NCI-H2227 (cell line): ENCODE results near the gene EGFR.

Source experiments
- DNase-seq: peaks from one replicate; lab custom pipeline; 2025; ENCODE audit not compliant: unreplicated experiment; lab: John Stamatoyannopoulos, UW

Gene EGFR

DNA sequence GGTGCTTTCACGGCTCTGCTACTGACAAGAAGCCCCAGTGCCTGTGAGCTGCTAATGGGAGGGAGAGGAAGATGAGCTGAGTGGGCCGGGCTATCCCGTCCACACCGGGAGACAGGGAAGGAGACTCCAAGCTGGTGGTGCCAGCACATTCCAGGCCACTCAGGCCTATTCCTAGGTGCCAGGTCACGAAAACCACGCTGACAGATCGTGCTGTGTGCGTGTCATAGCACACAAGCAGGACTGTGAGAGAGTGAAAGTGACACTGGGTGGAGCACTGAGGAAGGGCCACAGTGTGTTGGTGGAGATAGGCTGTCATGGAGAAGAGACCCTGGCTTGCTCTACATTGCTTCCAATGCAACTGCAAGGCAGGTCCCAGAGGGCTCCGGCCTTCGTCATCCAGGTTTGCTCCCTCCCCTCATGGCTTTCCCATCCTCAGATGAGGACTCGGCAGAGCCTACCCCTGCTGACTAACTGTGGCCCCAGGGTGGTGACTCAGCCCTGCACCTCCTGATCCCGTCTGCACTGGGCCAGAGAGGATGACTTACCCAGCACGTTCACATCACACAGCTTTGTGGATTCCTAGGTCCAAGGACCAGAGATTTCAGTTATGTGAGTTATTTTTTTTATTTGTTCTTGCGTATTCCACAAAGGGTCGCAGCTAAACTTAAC is 167.3 kb downstream of the EGFR start:
- no peak for DNase-seq

DNA sequence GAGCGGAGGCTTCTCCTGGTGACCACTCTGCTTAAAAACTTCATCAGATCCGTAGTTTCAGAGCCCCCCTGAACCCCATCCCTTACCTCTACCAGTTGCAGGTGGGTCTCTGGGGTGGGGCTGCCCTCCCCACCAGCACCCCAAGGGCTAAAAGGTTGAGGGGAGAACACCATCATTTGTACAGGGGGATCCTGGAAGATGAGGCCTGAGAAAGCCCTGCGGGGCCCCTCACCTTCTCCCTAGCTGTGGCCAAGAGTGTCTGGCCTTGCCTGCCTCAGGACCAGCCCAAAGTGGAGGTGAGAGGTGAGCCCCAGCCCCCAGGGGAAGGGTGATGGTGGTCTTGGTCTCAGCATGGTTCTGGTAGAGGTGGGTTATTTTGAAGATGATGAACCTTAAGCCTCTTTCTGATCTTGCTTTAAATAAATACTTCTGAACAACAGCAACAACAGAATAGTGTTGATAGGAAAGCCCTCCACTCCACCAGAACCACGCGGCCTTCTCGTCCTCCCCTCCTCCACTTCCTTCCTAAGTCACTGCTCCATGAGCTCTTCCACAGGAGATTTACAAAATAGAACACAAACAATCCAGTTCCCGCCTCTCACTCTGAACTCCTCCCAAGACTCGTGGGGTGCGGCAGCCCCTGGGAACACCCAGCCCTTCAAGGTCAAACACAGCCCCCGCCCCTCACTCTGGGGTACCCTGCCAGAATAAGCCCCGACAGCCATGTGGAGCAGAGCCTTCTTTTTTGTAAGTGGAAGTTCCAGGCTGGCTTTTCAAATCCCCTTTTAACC is 169.1 kb downstream of the EGFR start:
- no peak for DNase-seq

- DNase-seq = no peak
Observed at GRCh38 chr7:55188590-55189138, 169.8 kb downstream of the EGFR start.

DNA sequence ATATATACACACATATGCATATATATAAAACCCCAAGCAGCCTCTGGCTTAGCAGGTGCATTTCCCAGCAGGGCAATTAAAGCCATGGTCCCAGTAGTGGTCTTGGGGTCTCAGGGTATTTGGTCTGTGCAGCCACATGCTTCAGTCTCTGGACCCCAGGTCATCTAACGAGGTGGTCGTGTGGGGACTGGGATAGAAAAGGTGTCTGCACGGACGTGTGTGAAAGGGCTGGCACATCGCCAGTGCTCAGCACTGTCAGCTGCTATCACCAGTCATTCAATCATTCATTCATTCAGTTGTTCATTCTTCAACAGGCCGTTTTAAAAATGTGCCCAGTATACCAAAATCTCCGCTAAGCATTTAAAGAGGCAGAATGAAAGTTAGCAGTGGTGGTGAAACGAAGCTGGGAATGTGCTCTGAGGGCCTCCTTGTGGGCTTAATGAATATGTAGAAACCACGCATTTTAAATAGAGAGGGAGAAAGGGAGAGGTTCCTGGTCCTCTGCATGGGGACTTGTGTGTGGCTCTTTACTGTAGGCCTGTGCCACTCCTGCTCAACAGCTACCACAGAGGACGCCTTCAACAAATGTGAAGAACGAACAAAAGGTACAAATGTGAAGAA is 170.4 kb downstream of the EGFR start:
- no peak for DNase-seq

DNA sequence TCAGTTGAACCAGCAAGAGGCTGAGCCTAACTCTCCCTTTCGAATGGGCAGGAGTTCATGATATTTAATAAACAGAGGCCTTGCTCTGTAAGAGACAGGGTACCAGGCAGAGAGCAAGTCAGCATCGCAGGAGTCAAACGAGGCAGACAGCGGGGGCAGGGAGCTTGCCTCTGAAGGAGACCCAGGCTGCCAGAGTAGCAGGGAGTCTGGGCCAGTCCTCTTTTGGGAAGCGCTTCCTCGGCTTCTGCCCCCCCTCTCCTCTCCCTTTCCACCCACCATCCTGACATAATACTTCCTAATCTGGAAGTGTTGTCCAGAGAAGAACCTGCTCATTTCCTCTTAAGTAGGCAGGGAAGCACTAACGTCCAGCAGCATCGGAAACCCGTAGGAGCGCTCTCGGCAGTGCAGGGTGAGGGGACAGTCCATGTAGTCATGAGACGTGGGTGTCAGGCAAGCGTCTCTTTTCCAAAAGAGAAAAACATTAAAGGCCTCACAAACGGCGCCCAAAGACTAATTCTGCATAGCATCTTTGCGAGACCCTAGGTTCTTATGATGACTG is 171.1 kb downstream of the EGFR start:
- no peak for DNase-seq

DNA sequence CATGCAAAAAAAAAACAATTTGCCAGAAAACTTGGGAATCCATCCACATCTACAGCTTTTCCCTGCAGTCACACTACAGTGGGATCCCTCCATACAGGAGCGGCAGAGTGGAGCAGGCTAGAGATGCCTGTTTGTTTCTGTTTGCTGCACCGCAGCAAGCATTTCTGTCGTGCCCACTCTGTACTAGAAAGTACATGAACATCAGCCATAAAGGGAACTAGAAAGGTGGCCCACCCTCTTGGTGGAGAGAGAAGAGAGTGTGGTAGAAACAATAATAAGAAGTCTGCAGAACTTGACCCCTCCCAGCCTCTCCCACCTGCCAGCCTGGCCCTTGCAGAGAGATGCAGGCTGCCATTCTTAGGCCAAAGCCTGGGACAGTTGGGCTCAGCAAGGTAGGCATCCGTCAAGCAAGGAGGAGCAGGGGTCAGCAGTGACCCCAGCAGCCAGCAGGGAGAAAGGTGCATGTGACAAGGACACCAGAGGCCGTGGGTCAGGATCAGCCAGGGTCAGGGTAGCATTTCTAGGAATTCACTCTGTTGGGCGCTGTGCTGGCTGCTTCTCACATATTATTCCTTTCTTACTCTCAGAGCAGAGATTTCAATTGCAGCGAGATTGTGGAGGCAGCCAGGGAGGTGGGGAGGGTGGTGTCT is 171.8 kb downstream of the EGFR start:
- no peak for DNase-seq

- no peak for DNase-seq
Observed at GRCh38 chr7:55191161-55191925, 172.5 kb downstream of the EGFR start.

GRCh38 chr7:55191926-55192692 is 173.3 kb downstream of the EGFR start:
- DNase-seq = no peak

DNA sequence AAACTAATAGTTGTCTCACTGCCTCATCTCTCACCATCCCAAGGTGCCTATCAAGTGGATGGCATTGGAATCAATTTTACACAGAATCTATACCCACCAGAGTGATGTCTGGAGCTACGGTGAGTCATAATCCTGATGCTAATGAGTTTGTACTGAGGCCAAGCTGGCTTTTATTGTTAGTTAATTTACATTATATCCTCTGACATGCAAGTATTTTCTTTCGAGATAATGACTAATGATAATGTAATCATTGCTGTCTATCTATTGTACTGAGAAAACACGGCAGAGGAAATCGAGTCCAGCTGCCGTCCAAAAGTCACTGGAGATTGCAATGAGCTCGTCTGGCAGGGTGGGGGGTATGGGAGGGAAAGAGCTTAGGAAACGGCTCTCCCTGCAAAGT is 173.9 kb downstream of the EGFR start:
- DNase-seq = no peak

DNA sequence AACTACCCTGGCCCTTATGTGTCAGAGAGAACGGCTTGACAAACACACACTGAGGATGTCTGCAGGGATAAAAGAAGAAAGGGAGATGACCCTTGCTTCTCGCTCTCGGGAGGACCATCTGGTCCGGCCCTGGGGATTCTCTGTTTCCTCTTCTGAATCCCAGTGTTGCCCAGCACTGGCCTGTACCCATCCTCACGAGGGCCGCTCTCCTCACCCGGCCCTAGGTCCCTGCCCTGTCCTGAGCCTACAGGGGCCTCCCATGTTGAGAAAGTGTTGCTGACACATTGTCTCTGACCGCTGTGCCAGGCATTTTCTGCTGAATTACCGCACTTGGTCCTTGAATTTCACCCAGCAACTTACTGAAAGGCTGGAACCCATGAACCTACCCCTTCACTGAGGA is 174.4 kb downstream of the EGFR start:
- DNase-seq = no peak

- DNase-seq = no peak
Observed at GRCh38 chr7:55194522-55194921, 175.7 kb downstream of the EGFR start.

DNA sequence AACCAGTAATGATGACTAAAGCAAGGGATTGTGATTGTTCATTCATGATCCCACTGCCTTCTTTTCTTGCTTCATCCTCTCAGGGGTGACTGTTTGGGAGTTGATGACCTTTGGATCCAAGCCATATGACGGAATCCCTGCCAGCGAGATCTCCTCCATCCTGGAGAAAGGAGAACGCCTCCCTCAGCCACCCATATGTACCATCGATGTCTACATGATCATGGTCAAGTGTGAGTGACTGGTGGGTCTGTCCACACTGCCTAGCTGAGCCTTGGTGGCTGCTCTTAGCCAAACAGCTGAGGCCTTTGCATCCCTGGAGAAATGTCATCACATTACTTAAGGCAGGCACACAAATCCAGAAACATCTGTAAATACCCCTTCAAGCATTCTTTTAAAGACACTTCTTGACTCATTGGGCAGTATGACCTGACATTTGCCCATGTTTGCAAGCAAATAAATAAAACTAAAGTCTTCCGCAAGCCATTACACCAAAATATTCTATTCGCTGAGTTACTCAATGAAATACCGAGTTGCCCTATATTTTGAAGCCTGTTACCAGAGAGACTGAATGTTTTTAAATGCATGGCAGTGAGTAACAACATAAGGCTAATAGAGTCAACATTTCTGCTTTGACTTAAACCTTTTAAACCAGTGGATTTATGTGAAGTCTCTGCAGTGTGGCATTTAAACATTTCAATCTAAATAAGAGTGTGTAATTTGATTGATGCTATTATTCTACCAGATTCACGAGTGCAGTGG is 180.0 kb downstream of the EGFR start:
- no peak for DNase-seq

- no peak for DNase-seq
Observed at GRCh38 chr7:55199418-55199817, 180.6 kb downstream of the EGFR start.

GRCh38 chr7:55200441-55200840 is 181.6 kb downstream of the EGFR start:
- DNase-seq = no peak

DNA sequence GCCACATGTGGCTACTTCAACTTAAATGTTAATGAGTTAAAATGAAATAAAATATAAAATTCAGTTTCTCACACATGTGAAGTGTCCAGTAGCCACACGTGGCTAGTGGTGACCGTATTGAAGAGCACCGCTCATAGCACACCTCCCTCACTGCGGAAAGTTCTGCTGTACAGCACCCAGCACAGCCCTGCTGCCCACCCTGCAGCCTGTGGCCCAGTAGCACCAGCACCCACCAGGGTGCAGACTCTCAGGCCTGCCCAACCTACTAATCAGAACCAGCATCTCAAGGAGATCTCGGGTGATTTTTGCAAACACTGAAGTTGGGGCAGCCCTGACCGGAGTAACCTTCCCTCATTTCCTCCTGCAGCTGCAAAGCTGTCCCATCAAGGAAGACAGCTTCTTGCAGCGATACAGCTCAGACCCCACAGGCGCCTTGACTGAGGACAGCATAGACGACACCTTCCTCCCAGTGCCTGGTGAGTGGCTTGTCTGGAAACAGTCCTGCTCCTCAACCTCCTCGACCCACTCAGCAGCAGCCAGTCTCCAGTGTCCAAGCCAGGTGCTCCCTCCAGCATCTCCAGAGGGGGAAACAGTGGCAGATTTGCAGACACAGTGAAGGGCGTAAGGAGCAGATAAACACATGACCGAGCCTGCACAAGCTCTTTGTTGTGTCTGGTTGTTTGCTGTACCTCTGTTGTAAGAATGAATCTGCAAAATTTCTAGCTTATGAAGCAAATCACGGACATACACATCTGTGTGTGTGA is 183.5 kb downstream of the EGFR start:
- no peak for DNase-seq

GRCh38 chr7:55203300-55203699 is 184.5 kb downstream of the EGFR start:
- no peak for DNase-seq

GRCh38 chr7:55205124-55205955 is 186.5 kb downstream of the EGFR start:
- no peak for DNase-seq
